ENCODE results near the gene MB. TPM values are rescaled to one million over a fixed set of nuclear protein-coding genes. Genes with fewer than 3 reads are reported as not detected.

MB gene
- total RNA-seq, 1 experiment from 2014 or later = 1.5 TPM

DNA sequence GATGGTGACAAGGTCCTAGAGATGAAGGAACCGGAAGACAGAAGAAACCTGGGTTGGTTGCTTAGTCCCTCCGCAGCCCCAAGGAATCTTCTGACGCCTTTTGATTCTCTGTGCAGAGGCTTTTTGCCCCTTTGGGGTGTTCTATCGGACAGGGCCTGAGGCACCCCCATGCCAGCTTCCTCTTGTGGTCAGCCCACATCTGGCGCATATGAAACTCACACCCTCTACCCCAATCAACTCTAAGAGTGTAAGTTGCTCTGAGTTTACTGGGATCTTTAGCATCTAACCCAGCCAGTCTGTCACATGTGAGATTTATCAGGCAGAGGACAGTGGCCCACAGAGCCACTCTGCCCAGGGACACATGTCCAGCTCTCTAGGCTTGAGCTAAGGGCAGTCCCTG lies 59.1 kb downstream of the MB start:
- DNase-seq (ENCODE audit: low read depth, low spot score) = no peak
- peaks cover 0 to 6% of the 10 kb centered on the region in 2 experiments; a peak in 1 of 4 replicates for H3K9me3 ChIP-seq (ENCODE audit: control insufficient read depth in 1 of 2, insufficient read depth in 1 of 2, low read depth in 1 of 2, low read length in 2 of 2)
- H3K4me1 ChIP-seq (ENCODE audit: control insufficient read depth in 1 of 2, insufficient read depth in 2 of 2, low read length in 2 of 2) = peaks cover 19 to 36% of the 10 kb centered on the region in 2 experiments
- no peak overlapping the region for H3K9ac ChIP-seq (ENCODE audit: low read length)
- H3K9me2 ChIP-seq (ENCODE audit: insufficient read depth) = no peaks in the 10 kb centered on the region
- no peak overlapping the region for H3K4me2 ChIP-seq (ENCODE audit: low read length)
- no TSS peak for BruUV-seq (replicated peaks)
- H2AFZ ChIP-seq (ENCODE audit: low read depth, low read length, poor library complexity, severe bottlenecking) = no peak overlapping the region
- H3K4me3 ChIP-seq (replicated peaks in 1 of 2; ENCODE audit: low read depth in 1 of 2, low read length in 2 of 2) = no peak overlapping the region
- no peak for ATAC-seq
- CTCF ChIA-PET = no interaction called here
- POLR2A ChIA-PET = no interaction called here
- H3K27me3 ChIP-seq (ENCODE audit: insufficient read depth, low read length) = no peaks in the 10 kb centered on the region
- intact Hi-C loops (cut with micrococcal nuclease) = no loop called here
- no peaks in the 10 kb centered on the region for H3K79me2 ChIP-seq (ENCODE audit: insufficient read depth, low read length)
- no peaks in the 10 kb centered on the region for H4K20me1 ChIP-seq (ENCODE audit: insufficient read depth)
- H3K36me3 ChIP-seq (ENCODE audit: control insufficient read depth in 1 of 2, insufficient read depth in 2 of 2, low read length in 2 of 2) = no peaks in the 10 kb centered on the region
- RAD21 ChIA-PET (ENCODE audit: low non-redundant PET in 1 of 2, low total read pairs in 2 of 2, uncharacterized antibody in 2 of 2, unreplicated experiment in 2 of 2) = no interaction called here
- no peak overlapping the region for H3K27ac ChIP-seq (ENCODE audit: low read depth, low read length)
- TF ChIP-seq, protein P1, sequence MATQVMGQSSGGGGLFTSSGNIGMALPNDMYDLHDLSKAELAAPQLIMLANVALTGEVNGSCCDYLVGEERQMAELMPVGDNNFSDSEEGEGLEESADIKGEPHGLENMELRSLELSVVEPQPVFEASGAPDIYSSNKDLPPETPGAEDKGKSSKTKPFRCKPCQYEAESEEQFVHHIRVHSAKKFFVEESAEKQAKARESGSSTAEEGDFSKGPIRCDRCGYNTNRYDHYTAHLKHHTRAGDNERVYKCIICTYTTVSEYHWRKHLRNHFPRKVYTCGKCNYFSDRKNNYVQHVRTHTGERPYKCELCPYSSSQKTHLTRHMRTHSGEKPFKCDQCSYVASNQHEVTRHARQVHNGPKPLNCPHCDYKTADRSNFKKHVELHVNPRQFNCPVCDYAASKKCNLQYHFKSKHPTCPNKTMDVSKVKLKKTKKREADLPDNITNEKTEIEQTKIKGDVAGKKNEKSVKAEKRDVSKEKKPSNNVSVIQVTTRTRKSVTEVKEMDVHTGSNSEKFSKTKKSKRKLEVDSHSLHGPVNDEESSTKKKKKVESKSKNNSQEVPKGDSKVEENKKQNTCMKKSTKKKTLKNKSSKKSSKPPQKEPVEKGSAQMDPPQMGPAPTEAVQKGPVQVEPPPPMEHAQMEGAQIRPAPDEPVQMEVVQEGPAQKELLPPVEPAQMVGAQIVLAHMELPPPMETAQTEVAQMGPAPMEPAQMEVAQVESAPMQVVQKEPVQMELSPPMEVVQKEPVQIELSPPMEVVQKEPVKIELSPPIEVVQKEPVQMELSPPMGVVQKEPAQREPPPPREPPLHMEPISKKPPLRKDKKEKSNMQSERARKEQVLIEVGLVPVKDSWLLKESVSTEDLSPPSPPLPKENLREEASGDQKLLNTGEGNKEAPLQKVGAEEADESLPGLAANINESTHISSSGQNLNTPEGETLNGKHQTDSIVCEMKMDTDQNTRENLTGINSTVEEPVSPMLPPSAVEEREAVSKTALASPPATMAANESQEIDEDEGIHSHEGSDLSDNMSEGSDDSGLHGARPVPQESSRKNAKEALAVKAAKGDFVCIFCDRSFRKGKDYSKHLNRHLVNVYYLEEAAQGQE (IDR thresholded peaks at IDR 0.05; ENCODE audit: low read depth) = no peak
- TF ChIP-seq ZFX (IDR thresholded peaks at IDR 0.05) (no peak), ZNF274 (IDR thresholded peaks at IDR 0.05; ENCODE audit: low read depth, low read length) (no peak), RAD21 (IDR thresholded peaks at IDR 0.05; ENCODE audit: low read depth) (no peak), SRF (IDR thresholded peaks at IDR 0.05; ENCODE audit: low read depth) (no peak), TCF7L2 (IDR thresholded peaks at IDR 0.05; ENCODE audit: borderline replicate concordance, extremely low read depth, insufficient read depth, insufficient read length) (no peak), POLR2AphosphoS5 (IDR thresholded peaks at IDR 0.05; ENCODE audit: low read depth, low read length) (no peak), JUND (IDR thresholded peaks at IDR 0.05) (no peak), SIN3A (IDR thresholded peaks at IDR 0.05; ENCODE audit: low read depth) (no peak), CEBPB (IDR thresholded peaks at IDR 0.05; ENCODE audit: low read depth) (no peak), YY1 (IDR thresholded peaks at IDR 0.05; ENCODE audit: extremely low read depth, insufficient replicate concordance, low read depth, low read length) (no peak)
- TF ChIP-seq, protein P2, sequence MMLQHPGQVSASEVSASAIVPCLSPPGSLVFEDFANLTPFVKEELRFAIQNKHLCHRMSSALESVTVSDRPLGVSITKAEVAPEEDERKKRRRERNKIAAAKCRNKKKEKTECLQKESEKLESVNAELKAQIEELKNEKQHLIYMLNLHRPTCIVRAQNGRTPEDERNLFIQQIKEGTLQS (IDR thresholded peaks at IDR 0.05) = no peak

Other genes starting within 250 kb of the MB start
- 26.4 TPM for gene HMOX1, start 236.2 kb downstream of the MB start, total RNA-seq (2021; ENCODE audit: unreplicated experiment)
- gene MCM5, start 217.2 kb downstream of the MB start, total RNA-seq (2021; ENCODE audit: unreplicated experiment) = 194 TPM
- 2.4 TPM for gene RASD2, start 76.5 kb downstream of the MB start, total RNA-seq (2021; ENCODE audit: unreplicated experiment)
- 0.84 TPM for gene APOL6, start 31.1 kb upstream of the MB start, total RNA-seq (2021; ENCODE audit: unreplicated experiment)
- gene APOL5, start 100.5 kb upstream of the MB start, total RNA-seq (2021; ENCODE audit: unreplicated experiment) = not detected